GM12891 (cell line): ENCODE results near the gene MLLT10.

Source experiments
- PAX5 ChIP-seq: IDR thresholded peaks from 2 replicates; pipeline ENCODE4 v1.6.1; 2011; ENCODE audit warnings: low read length, moderate library complexity, mild to moderate bottlenecking; ENCODE audit not compliant: insufficient read depth, severe bottlenecking
- POLR2A ChIP-seq: IDR thresholded peaks from 2 replicates; pipeline ENCODE4 v1.6.1; 2011; ENCODE audit warnings: low read depth, low read length, control low read depth
- POLR2AphosphoS5 ChIP-seq: IDR thresholded peaks from 2 replicates; pipeline ENCODE4 v1.6.1; 2011; ENCODE audit warnings: low read depth, low read length, control low read depth
- TAF1 ChIP-seq: IDR thresholded peaks from 2 replicates; pipeline ENCODE4 v1.6.1; 2011; ENCODE audit warnings: low read depth, low read length, control low read depth

DNA sequence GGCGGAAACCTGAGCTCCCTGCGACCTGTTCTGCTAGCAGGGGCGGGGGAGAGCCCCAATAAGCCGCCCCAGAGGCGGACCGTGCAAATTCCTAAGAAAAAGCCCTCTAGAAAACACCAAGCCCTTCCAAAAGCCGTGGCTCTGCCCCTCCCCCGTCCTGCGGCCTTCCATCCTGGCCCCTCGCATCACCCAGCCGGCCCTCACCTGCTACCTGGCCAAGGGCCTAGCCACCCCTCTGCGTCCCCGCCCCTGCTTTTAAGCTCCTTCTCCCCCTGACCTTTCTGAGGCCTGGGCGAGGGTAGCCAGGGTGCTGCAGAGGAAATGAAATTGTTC lies 33.5 kb upstream of the MLLT10 start:
- TF ChIP-seq POLR2A (no peak), POLR2AphosphoS5 (no peak), TAF1 (no peak), PAX5 (no peak)
